Mammary epithelial cell (primary cell): ENCODE measurements around the gene CFTR.

ENCODE experiments used
- EZH2 ChIP-seq: IDR thresholded peaks from 2 replicates; pipeline ENCODE4 v1.6.1; 2012; ENCODE audit warnings: low read length, inconsistent platforms, borderline replicate concordance
- TF ChIP-seq, protein P1 (sequence below), 2 donors: IDR thresholded peaks in 1 of 2; conservative IDR thresholded peaks in 1 of 2; 2 replicates each; pipeline ENCODE4 v1.5.1; 2011 to 2012; ENCODE audit warnings: inconsistent platforms in 2 of 2, low read length in 2 of 2, mild to moderate bottlenecking in 2 of 2, control low read depth in 1 of 2, low read depth in 1 of 2; ENCODE audit not compliant: insufficient read depth in 1 of 2; ENCODE audit errors: extremely low read depth in 1 of 2

GRCh38 chr7:117493460-117493859 is 13.6 kb downstream of the CFTR start:
- TF ChIP-seq, protein P1, sequence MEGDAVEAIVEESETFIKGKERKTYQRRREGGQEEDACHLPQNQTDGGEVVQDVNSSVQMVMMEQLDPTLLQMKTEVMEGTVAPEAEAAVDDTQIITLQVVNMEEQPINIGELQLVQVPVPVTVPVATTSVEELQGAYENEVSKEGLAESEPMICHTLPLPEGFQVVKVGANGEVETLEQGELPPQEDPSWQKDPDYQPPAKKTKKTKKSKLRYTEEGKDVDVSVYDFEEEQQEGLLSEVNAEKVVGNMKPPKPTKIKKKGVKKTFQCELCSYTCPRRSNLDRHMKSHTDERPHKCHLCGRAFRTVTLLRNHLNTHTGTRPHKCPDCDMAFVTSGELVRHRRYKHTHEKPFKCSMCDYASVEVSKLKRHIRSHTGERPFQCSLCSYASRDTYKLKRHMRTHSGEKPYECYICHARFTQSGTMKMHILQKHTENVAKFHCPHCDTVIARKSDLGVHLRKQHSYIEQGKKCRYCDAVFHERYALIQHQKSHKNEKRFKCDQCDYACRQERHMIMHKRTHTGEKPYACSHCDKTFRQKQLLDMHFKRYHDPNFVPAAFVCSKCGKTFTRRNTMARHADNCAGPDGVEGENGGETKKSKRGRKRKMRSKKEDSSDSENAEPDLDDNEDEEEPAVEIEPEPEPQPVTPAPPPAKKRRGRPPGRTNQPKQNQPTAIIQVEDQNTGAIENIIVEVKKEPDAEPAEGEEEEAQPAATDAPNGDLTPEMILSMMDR (conservative IDR thresholded peaks at IDR 0.05 in 1 of 2, IDR thresholded peaks at IDR 0.05 in 1 of 2; ENCODE audit: extremely low read depth in 1 of 2, insufficient read depth in 1 of 2, low read depth in 1 of 2, low read length in 2 of 2): no peak
- TF ChIP-seq EZH2: no peak
